ENCODE results near the gene TBC1D16.

Gene TBC1D16

GRCh38 chr17:80053102-80053501 lies 17.4 kb upstream of the TBC1D16 start:
- H2AFZ ChIP-seq (ENCODE audit: low read length): no peak overlapping the region
- H3K9me2 ChIP-seq (replicated peaks; ENCODE audit: low read depth, low read length): no peaks in the 10 kb centered on the region
- no peak overlapping the region for H3K4me3 ChIP-seq (ENCODE audit: low read length, poor library complexity, severe bottlenecking)
- no peaks in the 10 kb centered on the region for H3K9me3 ChIP-seq (ENCODE audit: insufficient read depth, low read depth, low read length)
- H3K79me2 ChIP-seq (ENCODE audit: insufficient read depth, low read length): no peaks in the 10 kb centered on the region
- H3K4me1 ChIP-seq (ENCODE audit: insufficient read depth, low read length, poor library complexity, severe bottlenecking): no peaks in the 10 kb centered on the region
- H3K4me2 ChIP-seq (ENCODE audit: low read depth, low read length, poor library complexity, severe bottlenecking): no peak overlapping the region
- H3F3A ChIP-seq (ENCODE audit: low read depth): no peaks in the 10 kb centered on the region
- no peak for TF ChIP-seq CTCF (conservative IDR thresholded peaks at IDR 0.05; ENCODE audit: low read length)
- no peak for TF ChIP-seq EZH2phosphoT487 (IDR thresholded peaks at IDR 0.05; ENCODE audit: borderline replicate concordance)
- no peaks in the 10 kb centered on the region for H3K36me3 ChIP-seq (ENCODE audit: insufficient read depth, low read length)
- H4K20me1 ChIP-seq (ENCODE audit: insufficient read depth, low read length, poor library complexity, severe bottlenecking): no peaks in the 10 kb centered on the region
- H3K9ac ChIP-seq (ENCODE audit: low read depth, low read length, poor library complexity, severe bottlenecking): no peak overlapping the region
- no peaks in the 10 kb centered on the region for H3K27me3 ChIP-seq (ENCODE audit: insufficient read depth, low read length, poor library complexity, severe bottlenecking)

- Histone ChIP-seq H3K9ac (ENCODE audit: low read depth, low read length, poor library complexity, severe bottlenecking) (no peak overlapping the region), H3K4me3 (ENCODE audit: low read length, poor library complexity, severe bottlenecking) (no peak overlapping the region), H3K4me1 (ENCODE audit: insufficient read depth, low read length, poor library complexity, severe bottlenecking) (no peaks in the 10 kb centered on the region), H3K36me3 (ENCODE audit: insufficient read depth, low read length) (no peaks in the 10 kb centered on the region), H3K79me2 (ENCODE audit: insufficient read depth, low read length) (no peaks in the 10 kb centered on the region), H3K4me2 (ENCODE audit: low read depth, low read length, poor library complexity, severe bottlenecking) (no peak overlapping the region), H4K20me1 (ENCODE audit: insufficient read depth, low read length, poor library complexity, severe bottlenecking) (no peaks in the 10 kb centered on the region), H3K9me2 (replicated peaks; ENCODE audit: low read depth, low read length) (no peaks in the 10 kb centered on the region), H3K27me3 (ENCODE audit: insufficient read depth, low read length, poor library complexity, severe bottlenecking) (no peaks in the 10 kb centered on the region), H2AFZ (ENCODE audit: low read length) (no peak overlapping the region), H3K9me3 (ENCODE audit: insufficient read depth, low read depth, low read length) (no peaks in the 10 kb centered on the region), H3F3A (ENCODE audit: low read depth) (no peaks in the 10 kb centered on the region)
- no peak for TF ChIP-seq CTCF (conservative IDR thresholded peaks at IDR 0.05; ENCODE audit: low read length)
- no peak for TF ChIP-seq EZH2phosphoT487 (IDR thresholded peaks at IDR 0.05; ENCODE audit: borderline replicate concordance)
Observed at GRCh38 chr17:80051681-80052080, 16.0 kb upstream of the TBC1D16 start.

- no peaks in the 10 kb centered on the region for H3K4me1 ChIP-seq (ENCODE audit: insufficient read depth, low read length, poor library complexity, severe bottlenecking)
- no peak overlapping the region for H3K9ac ChIP-seq (ENCODE audit: low read depth, low read length, poor library complexity, severe bottlenecking)
- no peak overlapping the region for H3K4me2 ChIP-seq (ENCODE audit: low read depth, low read length, poor library complexity, severe bottlenecking)
- no peak for TF ChIP-seq EZH2phosphoT487 (IDR thresholded peaks at IDR 0.05; ENCODE audit: borderline replicate concordance)
- no peak for TF ChIP-seq CTCF (conservative IDR thresholded peaks at IDR 0.05; ENCODE audit: low read length)
- H4K20me1 ChIP-seq (ENCODE audit: insufficient read depth, low read length, poor library complexity, severe bottlenecking): no peaks in the 10 kb centered on the region
- H3K36me3 ChIP-seq (ENCODE audit: insufficient read depth, low read length): no peaks in the 10 kb centered on the region
- no peaks in the 10 kb centered on the region for H3K9me2 ChIP-seq (replicated peaks; ENCODE audit: low read depth, low read length)
- no peaks in the 10 kb centered on the region for H3K27me3 ChIP-seq (ENCODE audit: insufficient read depth, low read length, poor library complexity, severe bottlenecking)
- H2AFZ ChIP-seq (ENCODE audit: low read length): no peak overlapping the region
- H3K4me3 ChIP-seq (ENCODE audit: low read length, poor library complexity, severe bottlenecking): no peak overlapping the region
- no peaks in the 10 kb centered on the region for H3F3A ChIP-seq (ENCODE audit: low read depth)
- H3K79me2 ChIP-seq (ENCODE audit: insufficient read depth, low read length): no peaks in the 10 kb centered on the region
- H3K9me3 ChIP-seq (ENCODE audit: insufficient read depth, low read depth, low read length): no peaks in the 10 kb centered on the region
Observed at GRCh38 chr17:80050706-80051105, 15.0 kb upstream of the TBC1D16 start.

Measured in Loucy (cell line).